HG03442 (cell line): ENCODE results near the gene GCAT.
"Not testable (repeated sequence)": the region's sequence is repeated elsewhere in the genome, so short reads cannot be mapped to it uniquely, and the experiment has no call there.

Source experiments
- ATAC-seq: cut with Tn5 transposase; IDR thresholded peaks from one replicate; pipeline ENCODE4 v1.9.1; 2021; ENCODE audit warnings: mild to moderate bottlenecking, moderate library complexity; ENCODE audit not compliant: unreplicated experiment

GCAT gene

GRCh38 chr22:37781434-37782059 lies 26.2 kb upstream of the GCAT start:
- ATAC-seq: no peak

DNA sequence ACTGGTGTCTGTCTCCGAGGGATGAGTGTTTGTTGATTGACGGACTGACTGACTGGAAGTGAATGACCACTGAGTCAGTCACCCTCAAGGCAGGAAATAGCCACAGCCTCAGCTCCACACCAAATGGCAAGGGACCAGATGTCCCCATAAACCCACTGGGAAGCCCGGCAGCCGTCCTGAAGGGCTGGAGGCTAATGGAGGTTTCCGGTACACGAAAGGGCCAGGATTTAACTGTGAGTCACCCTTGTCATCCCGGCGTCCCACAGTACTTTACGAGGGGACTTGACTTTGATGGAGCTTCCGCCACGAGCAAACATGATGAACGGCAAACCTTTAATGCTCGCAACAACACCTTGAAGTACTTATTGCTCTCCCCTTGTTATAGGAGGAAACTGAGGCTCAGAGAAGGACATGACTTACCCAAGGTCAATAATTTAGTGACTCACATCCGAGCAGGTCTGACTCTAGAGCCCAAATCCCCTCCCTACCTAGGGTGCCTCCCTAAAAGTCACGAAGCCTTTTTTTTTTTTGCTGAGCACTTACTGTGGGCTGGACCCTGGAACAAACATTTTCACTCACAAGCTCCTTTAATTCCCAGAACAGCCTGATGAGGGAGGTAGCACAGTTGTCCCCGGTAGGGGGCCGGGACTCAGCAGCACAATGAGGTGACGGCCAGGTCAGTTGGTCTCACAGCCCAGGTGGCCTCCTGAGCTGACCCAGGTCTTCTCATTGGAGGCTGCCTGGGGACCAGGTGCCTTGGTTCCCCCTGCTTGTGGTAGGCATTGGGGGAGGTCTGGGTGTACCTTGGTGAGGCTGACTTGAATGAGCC lies 25.2 kb upstream of the GCAT start:
- no peak for ATAC-seq

DNA sequence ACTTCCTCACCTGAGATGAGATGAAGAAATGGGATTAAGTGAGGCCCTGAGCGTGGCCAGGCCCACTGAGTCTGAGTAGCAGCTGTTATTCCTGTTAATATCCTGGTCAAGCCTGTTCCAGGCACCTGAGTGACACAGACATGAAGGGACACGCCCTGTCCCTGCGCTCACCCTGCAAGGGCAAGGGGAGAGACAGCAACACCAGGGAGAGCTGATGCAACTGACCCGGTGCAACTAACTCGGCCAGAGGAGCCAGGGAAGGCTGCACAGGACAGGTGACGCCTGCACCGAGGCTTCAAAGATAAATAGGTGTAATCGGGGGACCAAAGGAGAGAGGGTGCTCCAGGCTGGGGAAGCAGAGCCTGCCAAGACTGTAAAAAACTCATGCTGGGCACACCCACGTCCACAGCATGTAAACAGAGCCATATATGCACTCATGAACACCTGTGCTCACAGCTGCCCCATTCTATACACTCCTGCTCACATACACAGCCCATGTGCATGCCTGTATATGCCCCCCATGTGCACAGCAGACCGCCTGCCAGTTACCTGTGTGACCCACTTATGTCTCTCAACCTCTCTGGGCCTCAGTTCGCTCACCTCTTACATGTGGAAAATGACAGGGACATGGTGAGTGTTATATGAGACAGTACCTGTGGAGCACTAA lies 22.8 kb upstream of the GCAT start:
- no peak for ATAC-seq

DNA sequence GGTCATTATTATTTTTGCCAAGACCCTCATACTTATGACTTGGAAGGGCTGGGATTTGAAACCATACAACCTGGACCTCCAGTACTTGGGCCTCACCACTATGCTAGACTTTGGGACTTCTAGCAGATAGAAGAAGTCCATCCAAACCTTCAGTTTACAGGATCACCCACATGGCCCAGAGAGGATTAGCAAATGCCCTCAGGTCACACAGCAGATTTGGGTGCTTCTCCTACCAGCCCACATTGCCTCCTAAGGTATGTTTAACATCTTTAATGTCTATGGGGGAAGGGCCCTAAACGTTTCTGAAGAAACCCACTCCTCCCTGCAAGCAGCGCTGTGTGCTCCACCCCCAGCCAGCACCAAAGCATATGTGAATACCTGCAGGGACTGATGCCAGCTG lies 17.5 kb upstream of the GCAT start:
- no peak for ATAC-seq

- no peak for ATAC-seq
Measured at GRCh38 chr22:37792494-37792893, 15.2 kb upstream of the GCAT start.

GRCh38 chr22:37794376-37794775 lies 13.4 kb upstream of the GCAT start:
- no peak for ATAC-seq

DNA sequence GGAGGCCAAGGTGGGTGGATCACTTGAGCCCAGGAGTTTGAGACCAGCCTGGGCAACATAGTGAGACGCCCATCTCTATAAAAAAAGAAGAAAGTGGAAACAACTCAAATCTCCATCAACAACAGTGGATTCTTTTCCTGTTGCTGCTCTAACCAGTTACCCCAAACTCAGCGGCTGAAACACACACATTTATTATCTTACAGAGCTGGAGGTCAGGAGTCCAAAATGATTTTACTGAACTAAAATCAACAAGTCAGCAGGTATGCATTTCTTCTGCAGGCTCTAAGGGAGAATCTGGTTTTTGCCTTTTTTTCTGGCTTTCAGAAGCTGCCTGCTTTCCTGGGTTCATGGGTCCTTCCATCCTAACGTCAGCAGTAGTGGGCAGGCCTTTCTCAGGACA lies 11.7 kb upstream of the GCAT start:
- no peak for ATAC-seq

- ATAC-seq: not testable (repeated sequence)
Measured at GRCh38 chr22:37797259-37797658, 10.5 kb upstream of the GCAT start.

GRCh38 chr22:37797874-37798500 lies 9.7 kb upstream of the GCAT start:
- ATAC-seq: no peak

- ATAC-seq: not testable (repeated sequence)
Measured at GRCh38 chr22:37799979-37800378, 7.8 kb upstream of the GCAT start.

- no peak for ATAC-seq
Measured at GRCh38 chr22:37801946-37802309, 5.8 kb upstream of the GCAT start.

GRCh38 chr22:37802310-37803194 lies 5.2 kb upstream of the GCAT start:
- ATAC-seq: no peak

- no peak for ATAC-seq
Measured at GRCh38 chr22:37803195-37803638, 4.5 kb upstream of the GCAT start.

GRCh38 chr22:37803639-37804351 lies 3.9 kb upstream of the GCAT start:
- ATAC-seq: no peak

DNA sequence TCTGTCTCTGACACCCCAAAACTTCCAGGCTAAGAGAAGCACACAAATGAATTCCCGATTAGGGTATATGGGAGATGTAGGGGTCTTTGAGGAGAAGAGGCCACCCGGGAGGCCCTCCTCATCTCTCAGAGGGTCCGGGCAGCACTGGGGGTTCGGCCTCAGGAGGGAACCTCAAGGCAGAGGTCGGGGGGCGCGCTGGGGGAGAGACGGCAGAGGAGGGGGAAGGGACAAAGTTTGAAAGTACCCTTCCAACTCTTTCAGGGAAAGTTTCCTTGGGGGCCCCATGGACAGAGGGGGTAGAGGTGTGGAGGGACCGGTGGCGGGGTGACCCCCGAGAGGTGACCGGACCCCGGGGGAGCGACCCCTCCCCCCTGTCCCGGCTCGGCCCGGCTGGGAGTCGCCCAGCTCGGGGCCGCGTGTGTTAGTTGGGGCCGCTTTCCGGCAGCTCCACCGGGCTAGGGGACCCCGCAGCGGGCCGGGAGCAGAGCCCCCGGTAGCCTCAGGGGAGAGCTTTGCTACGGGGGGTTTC lies 3.3 kb upstream of the GCAT start:
- ATAC-seq: no peak

DNA sequence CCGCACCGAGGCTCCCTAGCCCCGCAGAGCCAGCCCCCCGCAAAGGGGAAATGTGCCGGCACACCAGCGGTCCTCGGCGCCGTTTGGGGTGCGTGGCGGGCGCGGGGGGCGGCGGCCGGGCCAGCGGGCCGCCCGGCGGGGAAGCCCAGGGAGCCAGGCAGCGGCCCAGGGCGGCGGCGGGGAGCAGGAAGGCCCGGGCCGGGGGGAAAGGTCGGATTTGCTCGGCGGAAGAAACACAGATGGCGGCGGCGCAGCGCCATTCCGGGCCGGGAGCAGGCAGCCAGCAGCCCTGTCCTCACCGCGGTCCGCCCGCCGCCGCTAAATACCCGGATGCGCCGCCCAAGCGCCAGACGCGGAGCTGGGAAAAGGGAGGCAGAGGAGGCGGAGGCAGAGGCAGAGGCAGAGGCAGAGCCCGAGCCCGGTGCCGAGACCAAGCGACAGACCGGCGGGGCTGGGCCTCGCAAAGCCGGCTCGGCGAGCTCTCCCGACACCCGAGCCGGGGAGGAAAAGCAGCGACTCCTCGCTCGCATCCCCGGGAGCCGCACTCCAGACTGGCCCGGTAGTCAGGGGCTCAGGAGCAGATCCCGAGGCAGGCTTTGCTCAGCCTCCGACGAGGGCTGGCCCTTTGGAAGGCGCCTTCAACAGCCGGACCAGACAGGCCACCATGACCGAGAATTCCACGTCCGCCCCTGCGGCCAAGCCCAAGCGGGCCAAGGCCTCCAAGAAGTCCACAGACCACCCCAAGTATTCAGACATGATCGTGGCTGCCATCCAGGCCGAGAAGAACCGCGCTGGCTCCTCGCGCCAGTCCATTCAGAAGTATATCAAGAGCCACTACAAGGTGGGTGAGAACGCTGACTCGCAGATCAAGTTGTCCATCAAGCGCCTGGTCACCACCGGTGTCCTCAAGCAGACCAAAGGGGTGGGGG lies 2.6 kb upstream of the GCAT start:
- ATAC-seq: no peak

DNA sequence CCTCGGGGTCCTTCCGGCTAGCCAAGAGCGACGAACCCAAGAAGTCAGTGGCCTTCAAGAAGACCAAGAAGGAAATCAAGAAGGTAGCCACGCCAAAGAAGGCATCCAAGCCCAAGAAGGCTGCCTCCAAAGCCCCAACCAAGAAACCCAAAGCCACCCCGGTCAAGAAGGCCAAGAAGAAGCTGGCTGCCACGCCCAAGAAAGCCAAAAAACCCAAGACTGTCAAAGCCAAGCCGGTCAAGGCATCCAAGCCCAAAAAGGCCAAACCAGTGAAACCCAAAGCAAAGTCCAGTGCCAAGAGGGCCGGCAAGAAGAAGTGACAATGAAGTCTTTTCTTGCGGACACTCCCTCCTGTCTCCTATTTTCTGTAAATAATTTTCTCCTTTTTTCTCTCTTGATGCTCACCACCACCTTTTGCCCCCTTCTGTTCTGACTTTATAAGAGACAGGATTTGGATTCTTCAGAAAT lies 1.9 kb upstream of the GCAT start:
- no peak for ATAC-seq
